Esophagus squamous epithelium (tissue), 4 donors: ENCODE measurements around the gene PDP2.

Source experiments
- POLR2A ChIP-seq, 4 donors: fragments of 450-650 bp; IDR thresholded peaks; one replicate each; pipeline ENCODE4 v1.6.1; 2017; ENCODE audit warnings: antibody characterized with exemption in 4 of 4, mild to moderate bottlenecking in 4 of 4, moderate library complexity in 3 of 4
- TF ChIP-seq, protein P1 (sequence below), 6 experiments: fragments of 450-650 bp in 4 of 6; fragments of 200-600 bp in 2 of 6; sonication (generic) in 2 of 6; IDR thresholded peaks; one replicate each; pipeline ENCODE4 v1.5.1; 2016 to 2019; ENCODE audit warnings: antibody characterized with exemption in 6 of 6, mild to moderate bottlenecking in 4 of 6, moderate library complexity in 4 of 6

DNA sequence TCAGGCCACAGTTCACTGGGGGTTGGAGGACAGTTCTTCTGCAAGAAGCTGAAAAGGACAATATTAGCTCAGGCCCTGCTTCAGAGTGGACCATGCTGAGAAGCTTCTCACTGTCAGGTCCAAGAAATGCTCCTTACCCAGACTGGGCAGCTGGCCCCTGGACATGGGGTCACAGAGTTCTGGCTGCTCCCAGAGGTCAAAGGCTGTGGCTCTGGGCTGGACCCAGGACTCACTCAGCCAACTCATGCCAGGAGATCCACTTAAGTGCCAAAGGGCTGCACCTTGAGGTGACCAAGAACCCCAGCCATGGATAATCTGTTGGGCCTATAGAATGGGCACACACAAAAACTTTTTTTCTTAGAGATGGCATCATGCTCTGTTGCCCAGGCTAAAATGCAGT, 59.1 kb downstream of the PDP2 start:
- TF ChIP-seq, protein P1, sequence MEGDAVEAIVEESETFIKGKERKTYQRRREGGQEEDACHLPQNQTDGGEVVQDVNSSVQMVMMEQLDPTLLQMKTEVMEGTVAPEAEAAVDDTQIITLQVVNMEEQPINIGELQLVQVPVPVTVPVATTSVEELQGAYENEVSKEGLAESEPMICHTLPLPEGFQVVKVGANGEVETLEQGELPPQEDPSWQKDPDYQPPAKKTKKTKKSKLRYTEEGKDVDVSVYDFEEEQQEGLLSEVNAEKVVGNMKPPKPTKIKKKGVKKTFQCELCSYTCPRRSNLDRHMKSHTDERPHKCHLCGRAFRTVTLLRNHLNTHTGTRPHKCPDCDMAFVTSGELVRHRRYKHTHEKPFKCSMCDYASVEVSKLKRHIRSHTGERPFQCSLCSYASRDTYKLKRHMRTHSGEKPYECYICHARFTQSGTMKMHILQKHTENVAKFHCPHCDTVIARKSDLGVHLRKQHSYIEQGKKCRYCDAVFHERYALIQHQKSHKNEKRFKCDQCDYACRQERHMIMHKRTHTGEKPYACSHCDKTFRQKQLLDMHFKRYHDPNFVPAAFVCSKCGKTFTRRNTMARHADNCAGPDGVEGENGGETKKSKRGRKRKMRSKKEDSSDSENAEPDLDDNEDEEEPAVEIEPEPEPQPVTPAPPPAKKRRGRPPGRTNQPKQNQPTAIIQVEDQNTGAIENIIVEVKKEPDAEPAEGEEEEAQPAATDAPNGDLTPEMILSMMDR (IDR thresholded peaks at IDR 0.05): no peak
- TF ChIP-seq POLR2A (IDR thresholded peaks at IDR 0.05): no peak
